Inferior parietal cortex (tissue), 1 donor: Measurements from ENCODE around the gene SYCP2L.

Experiments used
- DNase-seq: peaks from one replicate; pipeline ENCODE4 v3.0.0-alpha.2; 2016; ENCODE audit errors: extremely low spot score

Gene SYCP2L

DNA sequence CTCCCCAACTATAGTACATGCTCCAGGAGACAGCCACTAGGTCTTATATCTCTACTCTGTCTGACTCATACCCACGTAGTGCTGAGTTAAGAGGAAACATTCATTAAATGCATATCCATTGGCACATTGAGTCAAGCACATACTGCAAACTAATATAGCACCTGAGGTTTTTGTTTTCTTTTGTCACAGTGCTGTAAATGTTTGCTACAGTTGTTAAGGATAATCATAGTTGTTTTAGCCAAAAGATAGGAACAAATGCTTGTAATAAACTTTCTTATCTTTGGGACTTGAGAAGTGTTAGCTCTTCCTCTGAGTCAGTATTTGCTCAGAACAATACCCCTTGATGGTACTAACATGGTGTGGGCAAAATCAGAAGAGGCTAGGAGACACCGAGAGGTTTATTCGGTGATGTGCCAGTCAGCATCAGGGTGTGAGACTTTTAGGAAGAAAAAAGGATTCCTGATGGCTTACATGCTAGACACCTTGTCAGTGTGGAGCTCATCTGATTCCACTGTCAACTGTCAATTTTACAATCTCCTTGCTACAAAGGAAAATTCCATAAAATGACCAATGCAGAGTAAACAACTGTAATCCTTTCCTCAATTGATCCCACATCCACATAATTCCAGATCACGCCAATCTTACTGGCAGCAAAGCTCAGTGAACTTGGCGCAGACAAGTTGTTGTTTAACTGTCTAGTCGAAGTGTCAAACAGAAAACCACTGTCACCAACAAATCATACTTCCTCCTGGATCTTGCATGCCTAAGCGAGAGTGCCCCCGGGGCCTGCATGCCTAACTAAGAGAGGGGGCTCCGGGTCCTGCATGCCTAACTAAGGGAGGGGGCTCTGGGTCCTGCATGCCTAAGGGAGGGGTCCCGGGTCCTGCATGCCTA, 121.1 kb downstream of the SYCP2L start:
- no peak for DNase-seq

DNA sequence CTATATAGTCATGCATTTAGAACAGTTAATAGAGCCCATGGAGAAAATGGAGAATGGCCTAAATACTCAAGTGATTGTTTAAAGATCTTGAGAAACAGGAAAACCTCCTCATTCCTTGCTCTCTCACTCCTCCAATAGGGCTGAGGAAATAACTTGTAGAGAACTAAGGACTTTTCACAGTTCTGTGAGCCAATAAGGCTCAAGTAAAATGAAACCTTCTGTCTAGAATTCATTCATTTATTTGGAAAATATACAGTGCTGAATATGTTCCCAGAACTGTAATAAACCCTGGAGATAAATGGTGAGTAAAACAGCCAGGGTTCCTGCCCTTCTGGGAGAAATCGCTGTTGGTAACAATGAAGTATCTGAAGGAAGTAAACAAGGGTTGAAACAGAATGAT, 122.0 kb downstream of the SYCP2L start:
- no peak for DNase-seq

DNA sequence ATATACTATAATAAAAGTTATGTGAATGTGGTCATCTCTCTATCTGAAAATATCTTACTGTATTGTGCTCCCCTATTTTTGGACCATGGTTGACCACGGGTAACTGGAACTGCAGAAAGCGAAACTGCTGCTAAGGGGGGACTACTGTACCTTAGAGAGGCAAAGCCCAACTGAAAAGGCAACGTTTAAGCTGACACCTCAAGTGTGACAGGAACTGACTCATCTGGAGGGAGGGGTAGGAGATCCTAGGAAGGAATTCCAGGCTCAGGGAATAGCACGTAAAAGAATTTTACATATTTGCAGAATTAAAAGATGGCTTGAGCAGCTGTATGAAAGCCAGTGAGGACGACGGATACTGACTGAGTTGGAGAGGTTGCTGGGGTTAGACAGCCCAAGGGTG, 122.5 kb downstream of the SYCP2L start:
- no peak for DNase-seq

DNA sequence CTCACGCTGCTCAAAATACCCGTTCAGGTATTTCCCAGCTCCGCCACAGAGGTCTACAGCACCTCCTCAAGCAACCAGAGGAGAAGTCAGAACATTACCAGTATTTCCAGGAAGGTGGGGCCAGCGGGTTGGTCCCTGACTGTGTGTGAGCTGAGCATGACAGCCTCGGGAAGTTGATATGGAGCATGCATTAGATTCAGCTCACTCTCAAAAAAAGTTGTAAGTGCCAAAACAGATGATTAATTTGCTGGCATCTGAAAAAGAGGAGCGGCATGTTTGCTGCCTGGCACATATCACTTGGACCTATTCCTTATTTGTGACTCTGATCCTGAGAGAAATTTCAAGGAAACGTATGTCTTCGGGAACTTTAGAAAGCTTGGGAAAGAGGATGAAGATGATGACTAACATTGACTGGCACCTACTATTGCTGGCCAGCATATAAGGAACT, 125.0 kb downstream of the SYCP2L start:
- DNase-seq: no peak

DNA sequence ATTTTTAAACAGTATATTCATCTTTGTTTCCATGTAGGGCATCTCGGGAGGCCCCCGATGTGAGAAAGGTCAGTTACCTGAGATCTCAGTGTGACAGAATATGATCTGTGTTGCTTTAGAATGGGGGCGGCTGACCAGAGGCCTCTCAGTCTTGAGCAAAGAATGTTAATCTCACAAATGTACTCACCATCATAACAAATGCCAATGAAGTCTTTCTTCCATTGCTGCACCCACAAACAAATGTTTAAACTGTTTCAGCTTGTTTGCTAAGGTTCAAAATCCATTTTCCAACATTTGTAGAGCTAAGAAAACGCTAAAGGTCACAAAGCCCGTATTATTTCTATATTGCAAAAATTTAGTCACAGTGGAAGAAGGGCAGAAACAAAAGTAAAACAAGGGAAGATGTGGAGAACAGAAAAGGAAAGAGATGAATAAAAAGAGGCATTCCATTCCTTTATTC, 125.5 kb downstream of the SYCP2L start:
- no peak for DNase-seq

DNA sequence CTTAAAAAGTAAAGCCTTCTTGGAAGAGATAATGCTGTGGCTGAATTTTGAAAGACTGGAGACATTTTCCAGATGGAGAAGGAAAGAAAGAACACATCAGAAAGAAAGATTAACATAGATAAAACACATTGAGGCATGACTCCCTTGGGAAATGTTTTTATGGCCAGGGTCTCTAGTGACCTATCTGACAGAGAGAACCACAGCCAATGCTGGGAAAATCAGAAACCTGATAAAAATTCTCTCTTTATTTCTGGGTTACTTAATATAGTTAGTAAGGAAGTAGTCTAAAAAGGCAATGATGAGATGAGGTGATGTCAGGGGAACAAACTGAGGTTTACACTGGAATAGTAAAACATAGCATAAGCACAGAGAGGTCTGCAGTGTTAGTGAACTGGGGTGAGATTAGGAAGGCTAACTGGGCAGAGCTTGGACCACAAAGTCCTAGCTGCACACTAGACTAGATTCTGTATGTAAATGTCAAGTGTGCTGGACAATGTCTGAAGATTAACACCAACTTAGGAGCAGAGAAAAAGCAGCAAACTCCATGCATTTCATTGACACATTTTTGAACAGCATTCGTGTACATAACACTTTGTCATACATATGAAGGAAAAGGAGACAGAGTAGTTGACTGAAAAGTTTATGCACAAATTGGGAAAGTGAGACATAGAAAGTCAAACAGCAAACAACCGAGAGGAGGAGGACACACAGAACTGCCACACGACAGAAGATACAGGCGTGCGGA, 126.3 kb downstream of the SYCP2L start:
- DNase-seq: no peak

DNA sequence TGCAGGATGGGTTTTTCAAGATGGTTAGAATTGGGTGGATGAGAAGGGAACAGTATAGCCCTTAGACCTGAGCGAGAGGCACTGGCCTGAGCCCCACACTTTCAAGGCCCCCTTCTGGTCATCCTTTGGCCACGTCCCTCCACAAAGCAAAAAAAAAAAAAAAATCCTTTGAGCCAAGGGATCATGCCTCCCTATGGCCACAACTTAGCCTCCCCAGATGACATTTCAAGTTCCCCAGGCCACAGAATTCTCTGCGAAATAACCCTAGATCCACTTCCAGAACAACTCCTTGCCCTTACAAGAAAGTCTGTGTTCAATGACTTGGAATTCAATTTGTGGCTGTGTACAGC, 126.8 kb downstream of the SYCP2L start:
- no peak for DNase-seq

DNA sequence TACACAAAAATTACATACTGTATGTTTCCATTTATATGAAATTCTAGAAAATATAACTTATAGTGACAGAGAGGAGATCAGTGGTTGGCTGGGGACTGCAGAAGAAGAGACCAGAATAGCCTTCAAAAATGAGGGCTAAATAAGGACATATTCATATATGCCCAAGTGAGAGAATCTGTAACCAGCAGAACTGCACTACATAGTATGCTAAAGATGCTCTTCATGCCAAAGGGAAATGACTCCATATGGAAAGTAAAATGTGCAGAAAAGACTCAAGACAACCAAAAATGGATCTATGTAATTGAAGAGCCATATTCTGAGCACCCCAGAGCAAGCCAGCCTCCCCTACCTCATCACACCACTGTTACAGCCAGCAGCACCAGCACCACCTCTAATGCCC, 128.2 kb downstream of the SYCP2L start:
- DNase-seq: no peak

DNA sequence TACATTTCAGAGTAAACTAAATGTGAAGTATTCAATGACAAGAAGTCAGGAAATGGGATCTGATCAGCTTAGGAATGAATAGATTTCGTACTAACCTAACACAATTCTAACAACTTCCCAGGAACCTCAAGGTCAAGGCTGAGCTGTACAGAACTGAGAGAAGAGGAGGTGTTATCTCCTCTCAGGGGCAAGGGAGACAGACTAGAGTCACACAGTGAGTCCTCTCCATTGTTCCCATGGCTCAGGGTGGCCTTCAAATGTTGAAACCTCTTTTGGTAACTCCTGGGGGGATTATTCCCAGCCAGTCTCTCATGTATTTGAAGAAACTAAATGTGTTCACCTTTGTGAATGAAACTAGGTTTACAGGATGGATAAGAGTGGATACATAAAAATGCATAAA, 129.6 kb downstream of the SYCP2L start:
- DNase-seq: no peak

DNA sequence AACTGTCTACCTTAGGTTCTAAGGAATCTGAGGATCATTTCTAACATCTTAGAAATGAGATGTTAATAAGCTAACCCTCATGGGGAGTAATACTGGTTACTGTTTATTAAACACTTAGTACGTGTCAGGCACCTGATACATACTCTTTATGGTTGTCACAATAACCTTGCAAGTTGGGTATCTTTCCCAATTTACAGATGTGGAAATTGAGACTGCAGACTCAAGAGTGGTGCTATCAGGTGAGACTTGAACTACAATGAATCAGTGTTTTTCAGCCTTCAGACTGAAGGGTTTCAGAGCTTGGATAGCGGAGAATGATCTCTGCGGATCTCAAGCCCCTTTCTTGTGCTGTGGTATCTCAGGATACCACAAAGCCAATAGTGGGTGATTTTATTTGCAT, 130.2 kb downstream of the SYCP2L start:
- DNase-seq: no peak

DNA sequence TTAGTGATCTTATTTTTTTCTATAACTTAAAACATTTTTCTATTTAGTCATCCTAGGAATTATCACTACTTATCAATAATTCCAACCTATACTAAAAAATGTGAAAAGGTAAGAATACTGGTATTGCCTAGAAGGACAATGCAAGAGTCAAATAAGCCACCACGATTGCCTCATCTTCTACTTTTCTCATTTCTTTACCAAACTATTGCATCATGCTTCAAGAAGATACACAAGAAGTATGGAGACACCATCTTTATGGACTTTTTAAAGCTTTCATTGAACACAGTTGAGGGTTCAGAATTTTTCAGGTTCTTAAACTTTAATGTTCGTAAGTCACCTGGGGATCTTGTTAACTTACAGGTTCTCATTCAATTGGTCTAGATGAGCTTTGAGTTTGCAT, 131.4 kb downstream of the SYCP2L start:
- DNase-seq: no peak

DNA sequence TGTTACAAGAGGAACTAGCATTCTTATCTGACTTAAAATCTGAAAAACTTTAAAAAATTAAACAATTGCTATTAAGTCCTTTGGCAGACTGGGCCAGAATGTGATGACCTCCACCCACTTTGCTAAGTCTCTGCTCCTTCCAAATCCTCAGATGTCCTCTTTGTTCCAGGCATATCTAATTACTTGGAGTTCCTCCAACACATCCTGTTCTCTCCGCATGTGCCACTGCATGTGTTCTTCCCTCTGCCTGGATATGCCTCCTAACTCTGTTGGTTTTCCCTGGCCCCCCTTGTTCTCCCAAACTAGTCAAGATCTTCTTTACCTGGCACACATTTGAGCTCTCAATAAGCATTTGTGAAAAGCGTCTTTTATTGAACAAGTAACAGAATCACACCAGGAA, 134.2 kb downstream of the SYCP2L start:
- DNase-seq: no peak

DNA sequence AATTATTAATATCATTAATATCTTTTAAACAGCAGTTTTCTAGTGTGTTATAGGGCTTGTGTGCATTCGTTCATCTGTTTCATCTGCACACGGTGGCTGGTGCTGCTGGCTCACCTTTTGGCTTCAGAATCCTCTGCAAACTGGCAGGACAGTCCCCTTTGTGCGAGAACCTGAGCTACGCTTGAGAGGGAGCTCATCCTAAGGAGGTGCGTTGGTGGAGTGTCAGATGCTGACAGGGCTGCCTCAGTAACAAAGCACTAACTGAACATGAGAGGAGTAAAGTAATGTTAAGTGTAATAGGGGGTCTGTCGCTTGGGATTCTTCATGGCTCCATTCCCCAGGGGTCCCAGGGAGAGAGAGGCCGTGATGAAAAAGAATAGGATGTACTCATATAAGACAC, 134.9 kb downstream of the SYCP2L start:
- DNase-seq: no peak

DNA sequence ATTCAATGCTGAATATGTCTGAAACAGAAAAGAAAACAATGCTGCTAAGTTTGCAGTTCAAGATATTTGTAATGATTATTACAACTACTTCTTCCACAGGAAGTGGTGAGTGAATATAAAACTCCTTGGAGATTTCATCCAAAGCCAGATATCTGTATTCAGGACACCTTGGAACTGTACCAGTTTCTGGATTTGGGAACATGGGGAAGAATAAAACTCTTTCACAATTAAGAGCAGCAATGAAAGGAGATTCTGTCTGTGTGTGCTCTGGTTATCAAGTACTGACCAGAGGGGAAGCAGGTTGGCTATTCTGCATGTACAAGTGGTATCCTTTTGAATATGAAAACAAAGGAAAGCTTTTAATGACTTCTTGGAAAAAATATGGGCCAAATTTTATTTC, 136.2 kb downstream of the SYCP2L start:
- DNase-seq: peak; percentile 51
